GM19035 (cell line): ENCODE data around the gene MED27.

ENCODE experiments used
- ATAC-seq: cut with Tn5 transposase; IDR thresholded peaks from one replicate; pipeline ENCODE4 v1.9.1; 2021; ENCODE audit not compliant: unreplicated experiment

MED27 gene

DNA sequence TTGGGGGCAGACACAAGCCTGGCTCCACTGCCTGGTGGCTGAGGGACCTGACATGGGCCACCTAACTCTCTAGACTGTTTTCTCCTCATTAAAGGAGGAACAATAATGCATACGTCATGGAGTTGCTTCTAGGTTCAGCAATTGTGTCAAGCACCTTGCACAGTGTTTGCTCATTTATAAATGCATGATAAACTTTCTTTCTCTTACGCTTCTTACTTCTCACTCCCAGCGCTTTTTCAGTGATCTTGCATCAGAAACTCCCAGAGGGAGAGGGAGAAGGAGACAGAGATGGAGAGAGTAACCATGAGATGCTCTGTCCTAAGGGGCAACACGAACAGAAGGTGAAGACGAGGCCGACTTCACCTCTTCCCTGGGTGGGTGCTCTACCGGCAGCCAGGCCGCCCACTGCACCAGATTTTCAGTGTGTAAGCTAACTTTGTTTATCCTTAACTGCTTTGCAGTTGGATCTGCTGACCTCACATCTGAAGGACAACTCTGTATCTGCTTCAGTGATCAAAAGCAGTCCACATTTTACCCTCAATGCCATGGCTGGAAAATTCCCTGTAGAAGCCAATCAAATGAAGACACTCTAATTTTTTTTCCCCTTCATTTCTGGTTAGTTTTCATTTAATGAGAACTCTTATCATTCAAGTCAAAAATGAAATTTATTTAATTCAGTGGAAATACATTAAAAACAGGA is 35.3 kb downstream of the MED27 start:
- no peak for ATAC-seq

DNA sequence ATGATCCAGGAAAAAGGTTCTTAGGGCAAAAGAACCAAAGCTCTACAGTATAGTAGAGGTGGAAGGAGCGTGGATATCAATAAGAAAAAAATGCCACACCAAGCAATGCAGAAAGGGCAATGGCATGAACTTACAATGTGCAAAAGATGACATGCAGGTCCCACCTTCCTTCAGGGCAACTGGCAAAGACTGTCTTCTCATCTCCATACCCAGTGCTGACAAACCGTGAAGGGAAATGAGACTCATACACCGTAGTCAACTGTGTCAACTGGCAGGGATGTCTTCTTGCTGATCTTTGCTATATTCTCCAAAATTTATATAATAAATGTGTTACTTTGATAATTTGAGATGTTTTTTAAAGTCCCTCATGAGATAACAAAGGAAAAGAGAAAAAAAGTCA is 36.0 kb downstream of the MED27 start:
- ATAC-seq = no peak

GRCh38 chr9:132042324-132042723 is 37.3 kb downstream of the MED27 start:
- no peak for ATAC-seq

- ATAC-seq = no peak
These were observed 37.9 kb downstream of the MED27 start for GRCh38 chr9:132041798-132042197.

DNA sequence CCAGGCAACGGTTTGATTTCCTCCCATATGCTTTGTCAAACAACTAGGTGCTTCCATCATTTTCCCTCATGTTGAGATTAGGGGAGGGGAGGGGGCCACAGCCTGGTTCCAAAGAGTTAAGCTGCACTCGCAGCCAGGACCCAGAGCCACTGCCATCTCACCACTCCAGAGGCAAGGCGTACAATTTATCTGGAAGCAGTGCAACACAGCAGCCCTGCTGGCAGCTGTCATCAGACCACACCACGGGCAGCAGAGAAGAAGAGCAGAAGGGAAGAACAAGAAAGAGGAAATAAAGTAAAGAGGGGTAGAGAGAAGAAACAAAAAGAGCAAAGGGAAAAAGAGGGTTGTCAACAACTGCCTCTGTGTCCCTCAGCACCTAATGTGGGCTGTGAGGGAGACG is 38.9 kb downstream of the MED27 start:
- no peak for ATAC-seq

- no peak for ATAC-seq
These were observed 39.4 kb downstream of the MED27 start for GRCh38 chr9:132040246-132040645.

DNA sequence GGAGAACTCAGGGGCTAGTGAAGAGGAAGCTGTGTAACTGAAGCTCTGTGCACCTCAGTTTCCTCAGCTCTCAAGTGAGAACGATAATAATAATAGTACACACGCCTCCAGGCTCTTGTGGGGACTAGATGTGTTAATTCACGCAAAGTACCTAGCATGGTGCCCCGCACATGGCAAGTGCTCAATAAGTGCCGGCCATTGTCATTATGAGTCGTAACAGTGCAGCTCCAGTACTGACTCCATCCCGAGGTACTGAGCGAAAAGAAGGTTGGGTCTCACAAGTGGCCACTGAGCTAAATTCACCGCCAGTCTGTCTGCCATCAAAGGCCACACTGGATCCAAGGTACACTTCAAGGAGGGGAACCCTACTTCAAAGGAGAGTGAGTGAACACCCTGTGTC is 40.4 kb downstream of the MED27 start:
- ATAC-seq = no peak

DNA sequence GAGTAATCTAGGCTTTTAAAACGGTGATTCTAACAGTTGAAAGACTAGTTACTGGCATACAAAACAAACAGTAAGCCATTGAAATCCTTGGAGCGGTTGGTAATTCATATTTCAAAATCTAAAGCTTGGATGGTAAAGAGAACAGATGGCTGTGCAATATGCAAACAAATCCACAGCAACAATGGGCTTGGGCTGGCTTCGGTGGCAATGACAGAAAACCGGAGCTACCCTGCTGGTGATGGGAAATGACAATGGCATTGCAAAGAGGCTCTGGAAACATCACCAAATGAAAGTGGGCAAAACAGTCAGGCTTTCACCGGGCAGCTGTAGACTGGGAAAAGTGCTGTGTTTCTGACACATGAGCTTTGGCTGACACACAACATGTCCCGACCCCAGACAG is 42.2 kb downstream of the MED27 start:
- no peak for ATAC-seq

DNA sequence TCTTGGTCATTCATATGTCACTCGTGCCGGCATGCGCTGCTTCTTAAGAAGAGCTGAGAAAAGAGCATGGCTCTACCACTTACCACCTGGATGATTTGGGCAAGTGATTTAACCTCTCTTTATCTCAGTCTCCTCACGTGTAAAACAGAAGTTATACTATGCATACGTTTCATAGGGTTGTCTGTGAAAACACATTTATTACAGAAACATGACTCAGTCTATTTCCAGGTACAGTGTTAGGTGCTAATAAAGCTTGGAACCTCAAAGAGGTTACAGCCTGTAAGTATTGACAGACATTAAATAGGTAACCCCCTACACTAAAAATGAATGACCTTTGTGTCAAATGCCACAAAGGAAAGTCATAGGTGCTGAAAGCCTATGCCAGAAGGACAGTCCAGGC is 43.1 kb downstream of the MED27 start:
- no peak for ATAC-seq

GRCh38 chr9:132035679-132036078 is 44.0 kb downstream of the MED27 start:
- no peak for ATAC-seq

- no peak for ATAC-seq
These were observed 47.3 kb downstream of the MED27 start for GRCh38 chr9:132032238-132032950.

DNA sequence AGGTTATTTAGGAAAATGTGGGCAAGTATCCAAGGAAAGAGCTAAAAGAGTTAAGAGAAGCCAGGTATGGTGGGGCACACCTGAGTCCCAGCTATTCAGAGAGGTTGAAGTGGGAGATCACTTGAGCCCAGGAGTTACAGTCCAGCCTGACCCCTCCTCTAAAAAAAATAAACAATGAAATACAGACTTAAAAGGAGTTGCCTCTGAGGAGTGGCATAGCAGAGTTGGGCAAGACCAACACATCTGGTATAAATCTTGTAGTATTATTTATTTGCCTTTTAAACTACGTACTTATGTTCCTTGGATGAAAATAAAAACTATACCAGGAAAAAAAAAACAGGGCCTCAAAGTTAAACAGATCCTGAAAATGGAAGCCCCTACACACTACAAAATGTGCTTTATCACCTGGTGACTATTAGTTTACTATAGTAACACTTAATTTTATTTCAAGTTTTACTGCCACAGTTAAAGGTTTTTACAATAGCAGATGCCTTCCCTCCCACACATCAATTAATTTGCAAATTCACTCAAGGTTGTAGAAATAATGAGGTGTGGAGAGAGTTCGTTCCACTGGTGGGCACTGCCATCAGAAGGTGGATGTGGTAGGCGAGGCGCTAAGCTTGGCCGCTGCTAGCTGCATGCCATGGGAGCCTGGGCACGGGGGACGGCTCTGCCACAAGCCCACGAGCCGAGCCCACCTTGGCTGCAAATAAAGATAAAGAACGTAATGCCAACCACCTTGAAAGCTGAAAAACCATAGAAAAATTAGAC is 48.0 kb downstream of the MED27 start:
- ATAC-seq = no peak

DNA sequence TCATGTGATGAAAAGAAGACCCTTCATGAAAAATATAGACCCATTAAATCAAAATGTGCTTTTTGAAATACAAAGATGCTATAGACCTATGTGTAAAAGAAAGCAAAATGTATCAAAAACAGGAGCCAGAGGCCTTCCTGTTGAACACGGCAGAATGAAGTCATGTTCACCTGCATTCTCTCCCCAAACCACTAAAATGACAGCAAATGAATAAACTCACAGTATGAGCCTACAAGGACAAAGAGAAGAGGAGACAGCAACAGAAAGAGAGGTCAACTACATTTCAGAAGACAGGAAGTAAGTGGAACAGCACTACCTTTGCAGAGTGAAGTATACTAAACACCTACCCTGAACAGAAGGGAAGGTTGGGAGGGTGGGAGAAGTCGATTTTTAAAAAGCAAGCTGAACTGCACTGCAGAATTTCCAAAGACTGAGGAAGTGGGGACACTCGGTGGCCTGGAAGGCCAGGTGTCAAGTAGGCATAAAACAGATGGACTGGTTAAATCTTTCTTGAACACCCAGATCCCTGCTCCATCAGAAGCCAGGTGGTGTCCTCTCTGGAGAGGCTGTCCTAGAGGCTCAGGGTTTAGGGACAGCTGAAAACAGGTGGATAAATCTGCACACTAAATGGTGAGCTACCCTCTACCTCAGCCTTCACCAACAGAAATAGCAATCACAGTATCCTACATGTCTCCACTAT is 48.9 kb downstream of the MED27 start:
- ATAC-seq = no peak

DNA sequence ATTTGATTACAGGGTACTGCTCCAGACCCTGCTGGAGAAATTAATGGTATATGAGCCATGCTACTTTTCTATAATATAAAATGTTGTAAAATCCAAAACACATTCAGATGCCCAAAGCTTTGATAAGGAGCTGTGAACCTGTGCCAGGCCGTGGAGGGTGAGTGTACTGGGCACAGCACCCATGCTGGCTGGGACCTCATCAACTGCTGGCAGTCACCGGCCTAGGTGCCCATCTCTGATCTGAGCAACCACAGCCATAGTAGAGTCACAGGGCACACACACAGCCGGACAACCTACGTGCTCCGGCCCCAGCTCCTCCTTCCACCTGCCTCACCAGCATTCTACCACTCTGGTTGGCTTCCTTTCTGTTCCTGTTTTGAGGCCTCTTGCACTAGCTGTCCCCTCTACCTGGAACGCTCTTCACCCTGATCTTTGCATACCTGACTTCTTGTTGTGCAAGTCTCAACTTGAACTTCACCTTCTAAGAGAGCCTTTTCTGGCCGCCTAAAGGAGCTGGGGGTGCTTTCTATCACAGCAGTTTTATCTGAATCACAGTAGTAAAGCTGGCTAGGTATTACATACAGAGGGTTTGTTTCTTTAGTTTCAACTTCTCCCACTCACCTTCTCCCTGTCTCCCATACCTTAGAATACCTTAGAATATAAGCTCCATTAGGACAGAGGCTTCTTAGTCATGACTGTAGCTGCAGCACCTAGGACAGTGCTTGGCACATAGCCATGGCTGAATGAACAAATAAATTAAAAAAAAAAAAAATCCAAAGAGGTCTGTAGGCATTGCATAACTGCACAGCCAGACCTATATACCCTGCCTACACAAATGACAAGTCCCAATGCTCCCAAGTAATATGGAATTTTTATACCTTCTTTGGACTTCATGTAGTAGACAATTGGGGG is 51.7 kb downstream of the MED27 start:
- no peak for ATAC-seq

DNA sequence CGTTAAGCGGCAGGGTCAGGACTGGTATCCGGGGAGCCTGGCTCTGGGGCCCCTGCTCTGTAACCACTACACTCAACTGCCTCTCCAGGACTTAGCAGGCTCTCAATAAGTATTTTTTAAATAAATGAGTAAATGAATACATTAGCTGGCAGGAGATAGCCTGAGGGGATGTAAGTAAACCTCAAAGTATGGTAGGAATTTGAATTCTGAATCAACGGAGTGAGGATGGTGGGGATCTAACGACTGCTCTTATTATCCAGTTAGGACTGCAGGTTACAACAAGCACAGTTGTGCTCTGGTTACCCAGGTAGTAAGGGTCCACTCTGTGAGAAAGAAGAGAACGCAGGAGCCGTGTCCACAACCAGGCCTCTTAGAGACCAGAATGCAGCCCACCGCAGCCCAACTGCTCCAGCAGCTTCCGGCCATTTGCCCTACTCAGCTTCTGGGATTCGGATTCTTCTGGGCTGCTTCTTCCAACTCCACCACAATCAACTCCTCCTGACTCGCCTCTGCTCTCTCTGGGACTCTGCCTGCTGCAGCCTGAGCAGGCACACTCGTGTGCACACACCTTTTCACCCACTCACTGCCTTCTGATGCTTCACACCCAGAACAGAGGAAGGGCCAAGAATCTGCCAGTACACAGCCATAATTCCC is 52.6 kb downstream of the MED27 start:
- no peak for ATAC-seq

DNA sequence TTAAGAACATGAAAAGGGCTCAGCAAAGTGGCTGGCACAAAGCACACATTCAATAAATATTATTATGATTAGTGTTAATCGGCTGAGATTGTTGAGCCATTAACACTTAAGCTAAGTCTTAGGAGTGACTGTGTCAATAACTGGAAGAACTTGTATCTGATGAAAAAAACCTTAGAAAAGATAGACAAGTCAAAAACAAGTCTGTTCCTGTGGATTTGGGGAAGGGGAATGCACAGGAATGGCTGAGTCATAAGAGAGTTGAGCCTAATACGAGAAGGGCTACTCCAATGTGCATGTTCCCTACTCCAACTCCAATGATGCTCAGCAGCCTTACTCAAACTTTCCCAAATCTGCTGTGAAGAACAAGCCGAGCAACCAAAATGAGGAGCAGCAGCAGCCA is 53.9 kb downstream of the MED27 start:
- no peak for ATAC-seq

DNA sequence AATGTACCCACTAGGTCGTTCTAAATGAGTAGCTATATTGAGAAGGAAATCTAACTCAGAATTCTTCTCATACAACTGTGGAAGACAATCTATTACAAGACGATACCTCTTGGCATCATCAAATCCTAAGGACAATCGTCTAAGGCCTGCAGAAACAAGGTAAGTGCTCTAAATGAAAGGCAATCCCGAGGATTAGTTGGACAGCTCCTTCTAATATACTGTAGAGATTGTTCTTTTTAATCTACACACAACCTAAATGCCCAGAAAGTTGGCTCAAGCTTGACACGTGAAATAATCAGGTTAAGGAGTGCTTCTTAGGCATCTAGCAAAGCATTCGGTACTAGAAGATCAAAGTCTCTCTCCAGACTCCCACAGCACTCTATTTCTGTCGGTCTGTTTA is 55.1 kb downstream of the MED27 start:
- ATAC-seq = no peak

- ATAC-seq = no peak
These were observed 56.1 kb downstream of the MED27 start for GRCh38 chr9:132023419-132024180.

- ATAC-seq = no peak
These were observed 58.7 kb downstream of the MED27 start for GRCh38 chr9:132020820-132021510.
